GM18868 (cell line): ENCODE data around the gene RAD54L.
A peak's percentile ranks its signal among the peaks of the same experiment; 100 is the strongest.
"Not testable (repeated sequence)": the region's sequence is repeated elsewhere in the genome, so short reads cannot be mapped to it uniquely, and the experiment has no call there.

Source experiments
- ATAC-seq: cut with Tn5 transposase; IDR thresholded peaks from one replicate; pipeline ENCODE4 v1.9.1; 2021; ENCODE audit warnings: mild to moderate bottlenecking, moderate library complexity; ENCODE audit not compliant: unreplicated experiment

RAD54L gene

DNA sequence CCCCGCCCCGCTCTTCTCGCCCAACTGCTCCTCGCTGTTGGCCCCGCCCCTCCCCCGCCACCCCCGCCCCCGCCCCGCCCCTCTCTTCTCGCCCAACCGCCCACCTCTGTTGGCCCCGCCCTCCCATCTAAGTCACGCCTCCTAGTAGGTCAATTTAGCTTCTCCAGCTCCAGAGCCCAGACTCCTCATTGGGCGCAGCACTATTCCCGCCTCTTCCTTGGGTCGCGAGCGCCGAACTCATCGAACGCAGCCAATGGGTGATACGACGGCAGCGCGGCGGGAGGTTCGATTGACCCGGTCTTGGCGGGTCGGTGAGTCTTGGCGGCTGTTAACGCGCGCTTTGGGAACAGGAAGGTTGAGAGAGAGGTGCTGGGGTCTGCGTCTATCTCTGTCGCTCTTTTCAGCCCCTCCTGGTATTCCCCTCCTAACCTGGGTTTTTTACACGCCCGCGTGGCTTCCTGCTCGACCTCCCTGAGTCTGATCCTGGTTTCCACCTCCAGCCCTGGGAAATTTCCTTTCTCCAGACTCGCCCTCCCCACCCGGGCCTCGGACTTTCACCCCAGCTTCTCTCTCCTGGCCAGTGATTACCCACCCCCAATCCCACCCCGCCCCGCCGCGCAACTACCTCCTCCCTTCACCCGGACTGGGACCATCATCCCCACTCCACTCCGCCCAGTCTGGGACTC lies at the start of gene RAD54L:
Gene RAD54L, plus strand, starts transcription at position 328 of the 686 bp plus-strand sequence. CDS start 643 bp downstream, outside the sequence.
- peak; percentile 94 for ATAC-seq

DNA sequence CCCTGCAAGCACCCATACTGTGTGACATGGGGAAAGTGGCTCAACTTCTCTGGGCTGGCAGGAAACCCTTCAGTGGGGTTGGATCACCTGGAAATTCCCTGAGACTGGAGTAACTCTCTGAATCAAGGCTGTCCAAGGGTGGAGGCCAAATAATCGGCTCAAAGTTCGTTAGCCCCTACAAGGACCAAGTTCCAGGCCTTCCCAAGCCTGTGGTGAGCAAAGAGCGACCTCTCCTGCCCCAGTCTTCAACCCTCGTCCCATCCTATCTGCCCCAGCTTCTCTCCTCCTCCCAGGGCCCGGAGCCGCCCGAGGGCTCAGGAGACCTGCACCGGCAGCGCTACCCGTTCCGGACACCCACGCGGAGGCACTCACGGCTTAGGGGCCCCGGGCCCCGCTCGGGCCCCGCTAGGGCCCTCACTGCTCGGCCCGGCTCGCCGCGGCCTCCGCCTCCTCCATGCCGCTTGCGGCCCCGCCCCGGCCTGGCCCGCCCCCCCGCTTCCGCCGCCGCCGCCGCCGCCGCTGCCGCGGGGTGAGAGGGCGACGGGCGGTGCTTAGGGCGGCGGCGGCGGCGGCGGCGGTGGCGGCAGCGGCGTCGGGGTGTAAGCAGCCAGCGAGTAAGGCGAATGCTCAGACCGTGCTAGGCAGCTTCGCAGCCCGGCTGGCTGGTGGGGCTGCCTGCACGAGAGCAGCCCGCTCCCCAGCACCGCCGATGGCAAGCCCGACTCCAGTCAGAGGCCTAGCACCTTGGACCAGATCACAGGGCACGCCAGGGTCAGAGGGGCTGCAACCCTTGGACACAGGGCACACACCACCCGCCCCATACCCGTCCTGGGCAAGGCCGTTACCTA lies 49.4 kb upstream of the RAD54L start, which contains the start of gene POMGNT1:
Gene POMGNT1, minus strand, starts transcription at position 471 of the 848 bp plus-strand sequence. CDS start 613 bp downstream, outside the sequence.
- peak; percentile 93 for ATAC-seq

DNA sequence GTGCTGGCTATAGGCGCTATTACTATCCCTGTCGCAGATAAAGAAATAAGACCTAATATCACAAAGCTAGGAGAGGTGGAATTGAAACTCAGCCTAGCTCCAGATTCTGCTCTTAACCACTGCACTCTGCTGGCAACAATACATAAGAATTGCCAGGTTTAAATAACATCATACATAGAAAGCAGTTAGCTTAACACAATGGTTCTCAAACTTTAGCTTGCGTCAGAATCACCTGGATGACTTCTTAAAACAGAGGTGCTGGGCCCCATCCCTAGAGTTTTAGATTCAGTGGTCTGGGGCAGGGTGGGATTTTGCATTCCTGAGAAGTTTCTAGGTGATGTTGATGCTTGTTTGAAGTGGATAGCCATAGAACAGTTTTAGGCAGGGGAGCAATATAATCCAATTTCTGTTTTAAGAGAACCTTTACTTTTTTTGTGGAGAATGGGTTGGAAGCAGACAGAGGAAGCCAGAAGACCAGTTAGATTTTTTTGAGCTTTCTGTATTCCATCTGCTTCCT lies 48.3 kb upstream of the RAD54L start:
- ATAC-seq: no peak

DNA sequence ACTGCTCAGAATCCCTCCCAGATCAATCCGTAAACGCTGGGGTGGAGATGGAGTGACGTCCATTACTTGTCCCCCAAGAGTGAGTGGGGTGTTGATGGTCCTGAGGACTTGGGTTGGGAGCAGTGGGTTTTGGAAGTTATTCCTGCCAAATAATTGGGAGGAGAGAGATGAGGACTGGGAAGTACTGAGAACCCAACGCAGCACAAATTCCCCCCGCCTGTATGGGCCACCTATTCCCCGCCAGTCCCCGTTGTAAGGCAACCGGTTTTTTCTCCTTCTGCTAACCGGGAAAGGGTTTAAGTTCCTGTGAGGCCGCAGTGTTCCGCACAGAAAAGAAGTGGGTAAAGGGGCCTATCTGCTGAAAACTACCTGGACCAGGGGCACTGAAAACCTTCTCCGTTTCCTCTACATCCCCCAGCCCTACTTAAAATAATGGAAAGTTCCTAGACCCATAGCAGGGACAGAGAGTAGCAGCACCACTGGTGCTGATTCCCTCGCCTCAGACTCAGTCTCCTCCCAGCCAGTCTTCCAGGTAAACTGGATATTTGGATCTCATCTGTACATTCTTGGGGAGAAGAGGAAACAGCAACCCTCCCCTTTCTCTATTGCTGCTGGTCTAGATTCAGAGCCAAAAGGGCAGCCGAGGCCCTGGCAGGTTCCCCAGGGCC lies 43.7 kb upstream of the RAD54L start:
- ATAC-seq: no peak

DNA sequence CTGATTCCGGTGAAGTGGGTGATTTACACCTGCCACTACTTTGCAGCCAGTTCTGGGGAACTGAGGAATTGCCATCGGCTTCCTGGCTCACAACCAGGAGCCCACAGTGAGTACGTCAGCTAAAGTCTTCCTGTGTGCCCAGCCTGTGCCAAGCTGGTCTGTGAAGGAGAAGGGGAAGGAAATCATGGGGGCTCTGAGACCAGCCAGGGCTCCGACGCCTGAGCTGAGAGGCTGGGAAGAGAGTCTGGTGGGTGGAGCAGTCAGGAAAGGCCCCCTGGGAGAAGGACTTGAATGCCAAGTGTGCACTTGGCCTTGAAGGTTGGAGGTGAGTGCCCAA lies 43.2 kb upstream of the RAD54L start:
- ATAC-seq: no peak

DNA sequence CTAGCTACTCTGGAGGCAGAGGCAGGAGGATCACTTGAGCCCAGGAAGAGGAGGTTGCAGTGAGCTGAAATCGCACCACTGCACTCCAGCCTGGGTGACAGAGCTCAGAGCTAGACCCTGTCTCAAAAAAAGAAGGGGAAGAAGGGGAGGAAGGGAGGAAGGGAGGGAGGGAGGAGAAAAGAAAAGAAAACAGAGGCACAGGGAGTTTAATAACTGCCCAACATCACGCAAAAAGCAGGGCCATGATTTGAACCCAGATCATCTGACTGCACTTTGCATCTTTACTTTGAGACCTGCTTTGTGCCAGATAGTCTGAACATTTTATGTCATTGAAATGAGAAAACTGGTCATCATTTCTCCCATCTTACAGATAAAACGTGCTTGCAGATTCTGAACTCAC lies 42.4 kb upstream of the RAD54L start:
- no peak for ATAC-seq

DNA sequence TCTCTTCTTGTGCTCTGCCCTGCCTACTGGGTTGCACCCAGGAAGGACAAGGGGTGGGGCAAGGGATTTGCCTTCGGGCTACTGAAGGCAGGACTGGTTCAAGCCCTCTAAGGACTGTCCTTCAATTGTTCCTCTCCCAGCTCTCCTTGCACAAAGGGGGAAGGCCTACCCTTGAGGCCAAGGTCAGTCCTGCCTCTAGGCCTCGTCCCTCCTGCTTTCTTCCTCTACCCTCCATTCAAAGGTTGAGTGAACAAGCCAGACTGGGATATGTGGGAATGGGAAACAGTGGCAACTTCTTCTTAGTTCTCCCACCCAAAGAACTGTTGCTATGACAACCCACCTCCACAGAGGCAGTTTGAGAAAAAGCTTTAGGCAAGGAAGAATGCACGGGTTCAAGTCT lies 41.8 kb upstream of the RAD54L start:
- no peak for ATAC-seq

DNA sequence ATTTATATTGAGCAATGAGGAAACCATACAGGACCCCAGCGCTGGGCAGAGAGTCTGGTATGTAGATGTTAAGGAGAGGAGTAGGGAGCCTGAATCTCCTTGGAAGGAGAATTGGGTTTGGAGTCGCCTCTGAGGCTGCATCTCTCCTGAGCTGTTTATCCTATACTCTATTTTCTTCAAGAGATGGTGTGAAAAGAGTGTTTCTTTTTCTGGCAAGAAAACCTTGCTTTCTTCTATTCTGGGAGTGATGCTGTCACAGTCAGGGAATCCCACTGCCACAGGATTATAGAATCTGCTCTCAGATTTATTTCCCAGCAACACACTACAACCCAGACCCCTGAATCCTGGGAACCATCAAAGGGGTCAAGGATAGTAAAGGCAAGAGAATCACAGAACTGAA lies 41.2 kb upstream of the RAD54L start:
- ATAC-seq: no peak

DNA sequence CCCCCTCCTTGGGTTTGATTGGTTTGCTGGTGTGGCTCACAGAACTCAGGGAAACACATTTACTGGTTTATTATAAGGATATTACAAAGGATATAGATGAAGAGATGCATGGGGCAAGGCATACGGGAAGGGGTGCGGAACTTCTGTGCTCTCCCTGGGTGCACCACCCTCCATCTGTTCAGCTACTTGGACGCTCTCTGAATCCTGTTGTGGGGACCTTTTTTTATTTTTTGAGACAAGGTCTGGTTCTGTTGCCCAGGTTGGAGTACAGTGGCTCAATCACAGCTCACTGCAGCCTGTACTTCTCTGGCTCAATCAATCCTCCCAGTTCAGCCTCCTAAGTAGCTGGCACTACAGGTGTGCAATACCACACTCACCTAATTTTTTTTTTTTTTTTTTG lies 37.0 kb upstream of the RAD54L start:
- ATAC-seq: no peak

DNA sequence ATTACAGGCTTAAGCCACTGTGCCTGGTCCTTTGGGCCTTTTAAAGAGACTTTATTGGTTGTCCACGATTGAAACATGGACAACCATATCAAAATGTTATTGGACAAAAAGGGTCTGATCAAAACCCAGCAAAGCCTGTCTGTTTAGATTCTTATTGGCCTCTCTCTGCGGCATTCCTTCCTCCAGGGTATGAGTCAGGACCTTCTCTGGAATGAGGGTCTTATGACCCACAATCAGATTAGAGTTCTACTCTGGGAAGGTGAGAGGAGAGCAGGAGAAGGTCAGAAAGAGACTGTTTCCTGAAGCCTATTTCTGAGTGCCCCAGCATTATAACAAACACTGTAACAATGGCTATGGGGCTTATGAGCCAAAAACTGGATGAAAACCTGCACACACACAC lies 36.5 kb upstream of the RAD54L start:
- no peak for ATAC-seq

DNA sequence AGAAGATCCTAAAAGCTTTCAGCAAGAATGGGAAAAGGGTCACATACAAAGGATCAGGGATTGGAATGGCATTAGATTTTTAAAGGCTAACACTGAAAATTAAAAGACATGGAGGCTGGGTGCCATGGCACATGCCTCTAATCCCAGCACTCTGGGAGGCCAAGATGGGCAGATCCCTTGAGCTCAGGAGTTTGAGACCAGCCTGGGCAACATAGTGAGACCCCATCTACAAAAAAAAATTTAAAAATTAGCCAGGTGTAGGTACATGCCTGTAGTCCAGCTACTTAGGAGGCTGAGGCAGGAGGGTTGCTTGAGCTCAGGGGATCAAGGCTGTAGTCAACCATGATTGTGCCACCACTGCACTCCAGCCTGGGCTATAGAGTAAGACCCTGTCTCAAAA lies 32.1 kb upstream of the RAD54L start:
- ATAC-seq: no peak

DNA sequence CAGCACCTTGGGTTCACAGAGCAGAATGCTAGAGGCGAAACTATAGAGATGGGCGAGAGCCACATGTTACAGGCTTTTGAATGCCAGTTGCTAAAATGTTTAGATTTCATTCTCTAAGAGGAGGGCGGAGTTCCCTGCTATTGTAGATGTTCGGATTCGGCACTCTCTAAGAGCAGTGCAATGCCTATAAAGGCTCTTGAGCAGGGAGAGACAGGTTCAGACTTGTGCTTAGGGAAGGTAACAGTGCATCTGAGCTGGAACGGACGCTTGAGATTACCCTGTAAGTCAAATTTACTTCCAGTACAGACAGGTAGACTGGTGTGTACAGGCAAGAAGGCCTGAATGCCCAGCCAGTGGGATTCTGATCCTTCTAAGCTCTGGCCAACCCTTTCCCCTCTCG lies 29.1 kb upstream of the RAD54L start:
- ATAC-seq: no peak

DNA sequence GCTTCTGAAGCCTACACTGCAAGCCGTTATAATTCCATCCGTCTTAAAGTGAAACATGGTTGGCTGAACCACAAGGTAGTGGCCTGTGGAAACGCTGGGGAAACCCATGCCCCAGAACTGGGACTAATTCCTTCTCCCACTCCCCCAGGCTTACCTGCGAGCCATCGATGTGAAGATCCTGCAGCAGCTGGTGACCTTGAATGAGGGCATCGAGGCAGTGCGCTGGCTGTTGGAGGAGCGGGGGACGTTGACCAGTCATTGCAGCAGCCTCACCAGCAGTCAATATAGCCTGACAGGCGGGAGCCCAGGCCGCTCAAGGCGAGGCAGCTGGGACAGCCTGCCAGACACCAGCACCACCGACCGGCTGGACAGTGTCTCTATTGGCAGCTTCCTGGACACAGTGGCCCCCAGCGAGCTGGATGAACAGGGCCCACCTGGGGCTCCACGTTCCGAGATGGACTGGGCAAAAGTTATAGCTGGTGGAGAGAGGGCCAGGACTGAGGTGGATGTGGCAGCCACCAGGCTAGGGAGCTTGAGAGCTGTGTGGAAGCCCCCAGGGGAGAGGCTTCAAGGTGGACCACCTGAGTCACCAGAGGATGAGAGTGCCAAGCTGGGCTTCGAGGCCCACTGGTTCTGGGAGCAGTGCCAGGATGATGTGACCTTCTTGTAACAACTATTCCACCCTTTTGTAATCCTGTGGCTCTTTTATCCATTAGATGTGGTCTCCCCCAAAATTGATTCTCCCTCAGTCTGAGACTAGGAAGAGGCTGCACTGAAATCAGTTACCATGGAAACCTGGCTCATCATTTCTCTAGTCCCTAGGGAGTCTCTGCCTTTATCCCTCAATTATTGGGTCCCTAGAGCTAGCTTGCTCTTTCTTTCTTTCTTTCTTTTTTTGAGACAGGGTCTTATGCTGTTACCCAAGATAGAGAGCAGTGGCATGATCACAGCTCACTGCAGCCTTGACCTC lies 27.7 kb upstream of the RAD54L start:
- no peak for ATAC-seq

DNA sequence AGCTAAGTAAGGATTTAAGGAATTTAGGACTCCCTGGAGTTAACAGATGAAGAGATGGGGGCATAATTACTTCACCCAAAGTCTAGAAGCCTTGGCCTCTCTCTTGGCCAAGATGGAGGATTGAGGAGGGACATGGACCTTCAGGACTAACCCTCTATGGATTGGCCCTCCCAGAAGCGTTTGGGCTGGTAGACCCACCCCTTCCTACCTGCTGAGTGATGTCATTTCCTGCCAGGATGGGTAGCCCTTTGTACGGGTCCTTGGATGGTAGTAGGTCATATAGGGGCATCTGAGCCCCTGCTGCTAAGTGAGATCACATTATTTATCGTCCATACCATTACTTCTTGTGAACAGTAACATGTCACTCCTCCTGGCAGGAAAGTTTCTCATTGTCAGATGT lies 26.8 kb upstream of the RAD54L start:
- ATAC-seq: no peak

DNA sequence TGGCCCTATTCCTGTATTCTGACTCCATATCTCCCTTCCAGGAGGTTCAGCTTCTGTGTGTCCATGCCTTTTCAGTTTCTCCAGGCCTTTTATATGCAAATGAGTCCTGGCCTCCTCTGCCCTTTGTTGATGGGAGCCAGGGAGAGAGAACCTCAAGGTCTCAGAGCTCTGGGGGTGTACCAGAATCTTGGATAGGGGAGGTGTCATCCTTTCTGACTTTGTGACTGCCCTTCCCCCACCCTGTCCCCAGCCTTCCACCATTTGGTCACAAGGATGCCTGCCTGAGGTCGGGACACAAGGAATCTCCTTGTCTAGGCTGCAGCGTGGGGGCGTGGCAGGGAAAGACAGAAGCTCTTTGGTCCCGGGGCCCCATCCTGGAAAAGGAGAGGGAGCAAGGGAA lies 25.8 kb upstream of the RAD54L start:
- ATAC-seq: no peak

DNA sequence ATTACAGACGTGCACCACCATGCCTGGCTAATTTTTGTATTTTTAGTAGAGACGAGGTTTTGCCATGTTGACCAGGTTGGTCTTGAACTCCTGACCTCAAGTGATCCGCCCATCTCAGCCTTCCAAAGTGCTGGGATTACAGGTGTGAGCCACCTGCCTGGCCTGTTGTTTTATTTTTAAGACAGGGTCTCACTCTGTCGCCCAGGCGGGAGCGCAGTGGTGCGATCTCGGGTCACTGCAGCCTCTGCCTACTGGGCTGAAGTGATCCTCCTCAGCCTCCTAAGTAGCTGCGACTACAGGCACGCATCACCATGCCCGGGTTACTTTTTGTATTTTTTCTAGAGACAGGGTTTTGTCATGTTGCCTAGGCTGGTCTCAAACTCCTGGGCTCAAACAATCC lies 24.5 kb upstream of the RAD54L start:
- ATAC-seq: not testable (repeated sequence)

DNA sequence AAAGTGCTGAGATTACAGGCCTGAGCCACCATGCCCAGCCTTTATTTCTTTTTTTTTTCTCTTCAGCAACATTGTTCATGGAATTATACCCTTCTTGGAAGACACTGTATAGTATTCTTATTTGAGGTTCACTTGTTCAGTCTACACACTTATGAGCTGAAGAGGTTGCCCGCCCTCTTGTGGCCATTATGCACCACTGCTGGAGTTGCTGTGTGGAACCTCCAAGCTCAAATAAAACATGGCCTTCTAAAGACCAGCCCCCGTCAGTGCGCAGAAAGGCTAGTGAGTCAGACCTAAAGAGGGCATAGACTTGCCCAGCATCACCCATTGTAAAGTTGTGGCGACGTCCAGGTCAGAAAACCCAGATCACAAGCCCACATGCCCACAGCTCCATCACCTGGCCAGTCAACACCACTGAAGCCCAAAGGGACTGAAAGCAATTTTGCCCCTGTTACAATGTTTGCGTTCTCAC lies 24.1 kb upstream of the RAD54L start:
- ATAC-seq: peak; percentile 86

DNA sequence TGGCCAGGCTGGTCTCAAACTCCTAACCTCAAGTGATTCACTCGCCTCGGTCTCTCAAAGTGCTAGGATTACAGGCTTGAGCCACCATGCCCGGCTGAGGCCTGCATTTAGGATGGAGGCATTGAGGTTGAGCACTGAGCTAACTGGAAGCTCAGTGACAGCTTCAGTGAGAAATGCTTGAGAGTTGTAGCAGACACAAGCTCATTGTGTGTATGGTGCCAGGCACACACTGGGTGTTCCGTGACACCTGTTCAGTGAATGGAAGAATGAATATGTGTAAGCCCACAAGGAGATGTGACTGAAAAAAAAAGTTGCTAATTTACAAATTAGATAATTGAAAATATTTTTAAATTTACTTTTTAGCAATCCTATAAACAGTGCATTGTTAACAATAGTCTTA lies 22.6 kb upstream of the RAD54L start:
- ATAC-seq: no peak

DNA sequence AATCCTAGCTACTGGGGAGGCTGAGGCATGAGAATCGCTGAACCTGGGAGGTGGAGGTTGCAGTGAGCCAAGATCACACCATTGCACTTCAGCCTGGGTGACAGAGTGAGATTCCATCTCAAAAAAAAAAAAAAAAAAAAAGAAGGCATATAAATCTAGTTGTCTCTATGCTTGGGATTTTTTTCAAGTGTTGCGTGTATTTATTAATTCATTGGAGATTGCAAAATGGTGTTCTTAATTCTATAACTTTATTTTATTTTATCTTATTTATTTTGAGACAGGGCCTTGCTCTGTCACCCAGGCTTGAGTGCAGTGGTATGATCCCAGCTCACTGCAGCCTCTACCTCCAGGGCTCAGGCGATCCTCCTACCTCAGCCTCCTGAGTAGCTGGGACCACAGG lies 16.3 kb upstream of the RAD54L start:
- not testable (repeated sequence) for ATAC-seq

DNA sequence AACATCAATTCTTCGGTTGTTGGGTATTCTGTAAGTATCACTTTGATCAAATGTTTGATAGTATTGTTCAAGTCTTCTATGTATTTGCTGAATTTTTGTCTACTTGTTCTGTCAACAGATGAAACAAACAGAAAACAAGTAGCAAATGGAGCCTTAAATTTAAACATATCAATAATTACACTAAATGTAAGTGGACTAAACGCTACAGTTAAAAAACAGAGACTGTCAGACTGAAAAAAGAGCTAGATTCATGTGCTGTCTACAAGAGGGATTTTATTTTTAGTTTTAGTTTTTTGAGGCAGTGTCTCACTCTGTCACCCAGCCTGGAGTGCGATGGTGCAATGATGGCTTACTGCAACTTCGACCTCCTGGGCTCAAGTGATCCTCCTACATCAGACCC lies 10.7 kb upstream of the RAD54L start:
- ATAC-seq: no peak
